Stomach (tissue), 4 donors: Measurements from ENCODE around the gene PRPF6.

ENCODE experiments used
- CTCF ChIP-seq, 7 experiments: fragments of 450-650 bp in 4 of 7; fragments of 200-600 bp in 3 of 7; sonication (generic) in 3 of 7; IDR thresholded peaks; one replicate each; pipeline ENCODE4 v1.5.1; 2016 to 2019; ENCODE audit warnings: antibody characterized with exemption in 7 of 7, control low read depth in 2 of 7, mild to moderate bottlenecking in 1 of 7
- EP300 ChIP-seq: sonication (generic); formaldehyde crosslinking; IDR thresholded peaks from one replicate; pipeline ENCODE4 v1.6.1; 2017; ENCODE audit warnings: antibody characterized with exemption
- POLR2A ChIP-seq, 4 donors: fragments of 450-650 bp; IDR thresholded peaks; one replicate each; pipeline ENCODE4 v1.6.1; 2016; ENCODE audit warnings: antibody characterized with exemption in 4 of 4, control low read depth in 2 of 4, mild to moderate bottlenecking in 1 of 4, moderate library complexity in 1 of 4
- POLR2AphosphoS5 ChIP-seq, 3 donors: sonication (generic); formaldehyde crosslinking; IDR thresholded peaks; one replicate each; pipeline ENCODE4 v1.6.1; 2016; ENCODE audit warnings: antibody characterized with exemption in 3 of 3

- TF ChIP-seq CTCF (IDR thresholded peaks at IDR 0.05) (no peak), POLR2A (IDR thresholded peaks at IDR 0.05) (no peak), EP300 (no peak), POLR2AphosphoS5 (IDR thresholded peaks at IDR 0.05) (no peak)
Measured at GRCh38 chr20:63939061-63939935, 41.6 kb upstream of the PRPF6 start.
